ENCODE data around the gene TERT. TPM values are rescaled to one million over a fixed set of nuclear protein-coding genes. Genes with fewer than 3 reads are reported as not detected.

Gene TERT
- polyA plus RNA-seq, 1 experiment = not detected

DNA sequence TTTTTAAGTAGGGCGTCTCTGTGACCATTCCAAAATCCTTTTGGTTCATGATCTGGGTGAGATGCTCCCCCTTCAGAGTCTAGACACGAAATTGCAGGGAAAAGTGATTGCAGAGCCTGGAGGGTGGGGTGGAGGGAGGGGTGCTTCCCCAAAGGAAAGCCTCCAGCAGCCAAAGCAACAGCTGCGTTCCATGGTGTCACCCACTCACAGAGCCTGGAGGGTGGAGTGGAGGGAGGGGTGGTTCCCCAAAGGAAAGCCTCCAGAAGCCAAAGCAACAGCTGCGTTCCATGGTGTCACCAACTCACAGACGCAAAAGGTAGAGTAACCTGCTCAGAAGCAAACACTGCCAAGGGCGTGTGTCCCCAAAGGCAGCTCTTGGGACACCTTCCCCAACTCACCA is 47.1 kb downstream of the TERT start:
- no peaks in the 10 kb centered on the region for H3K36me3 ChIP-seq (ENCODE audit: control insufficient read depth, insufficient read depth, low read length)
- POLR2A ChIA-PET = no interaction called here
- TF ChIP-seq, protein P1, sequence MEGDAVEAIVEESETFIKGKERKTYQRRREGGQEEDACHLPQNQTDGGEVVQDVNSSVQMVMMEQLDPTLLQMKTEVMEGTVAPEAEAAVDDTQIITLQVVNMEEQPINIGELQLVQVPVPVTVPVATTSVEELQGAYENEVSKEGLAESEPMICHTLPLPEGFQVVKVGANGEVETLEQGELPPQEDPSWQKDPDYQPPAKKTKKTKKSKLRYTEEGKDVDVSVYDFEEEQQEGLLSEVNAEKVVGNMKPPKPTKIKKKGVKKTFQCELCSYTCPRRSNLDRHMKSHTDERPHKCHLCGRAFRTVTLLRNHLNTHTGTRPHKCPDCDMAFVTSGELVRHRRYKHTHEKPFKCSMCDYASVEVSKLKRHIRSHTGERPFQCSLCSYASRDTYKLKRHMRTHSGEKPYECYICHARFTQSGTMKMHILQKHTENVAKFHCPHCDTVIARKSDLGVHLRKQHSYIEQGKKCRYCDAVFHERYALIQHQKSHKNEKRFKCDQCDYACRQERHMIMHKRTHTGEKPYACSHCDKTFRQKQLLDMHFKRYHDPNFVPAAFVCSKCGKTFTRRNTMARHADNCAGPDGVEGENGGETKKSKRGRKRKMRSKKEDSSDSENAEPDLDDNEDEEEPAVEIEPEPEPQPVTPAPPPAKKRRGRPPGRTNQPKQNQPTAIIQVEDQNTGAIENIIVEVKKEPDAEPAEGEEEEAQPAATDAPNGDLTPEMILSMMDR (IDR thresholded peaks at IDR 0.05; ENCODE audit: insufficient read depth, low read depth, low read length) = no peak
- H3K4me3 ChIP-seq (ENCODE audit: low read depth, low read length) = no peak overlapping the region
- no peak for DNase-seq (ENCODE audit: low read depth)
- CTCF ChIA-PET = no interaction called here
- H3K27me3 ChIP-seq (ENCODE audit: control insufficient read depth, insufficient read depth, low read length) = 0 out of 2 replicates have a peak, but pooled peaks cover 1% of the 10 kb centered on the region

- Histone ChIP-seq H3K4me3 (ENCODE audit: low read depth, low read length) (no peak overlapping the region), H3K36me3 (ENCODE audit: control insufficient read depth, insufficient read depth, low read length) (no peaks in the 10 kb centered on the region), H3K27me3 (ENCODE audit: control insufficient read depth, insufficient read depth, low read length) (0 out of 2 replicates have a peak, but pooled peaks cover 1% of the 10 kb centered on the region)
- ChIA-PET POLR2A (no interaction called here), CTCF (interaction anchor here (0.6 kb wide), 1 partner anchor 397 kb away, joined by 4 read pairs; no protein-coding TSS in a partner anchor)
- TF ChIP-seq, protein P1 (IDR thresholded peaks at IDR 0.05; ENCODE audit: insufficient read depth, low read depth, low read length) = no peak
- DNase-seq (ENCODE audit: low read depth) = no peak
Measured at GRCh38 chr5:1246711-1247431, 48.0 kb downstream of the TERT start.

DNA sequence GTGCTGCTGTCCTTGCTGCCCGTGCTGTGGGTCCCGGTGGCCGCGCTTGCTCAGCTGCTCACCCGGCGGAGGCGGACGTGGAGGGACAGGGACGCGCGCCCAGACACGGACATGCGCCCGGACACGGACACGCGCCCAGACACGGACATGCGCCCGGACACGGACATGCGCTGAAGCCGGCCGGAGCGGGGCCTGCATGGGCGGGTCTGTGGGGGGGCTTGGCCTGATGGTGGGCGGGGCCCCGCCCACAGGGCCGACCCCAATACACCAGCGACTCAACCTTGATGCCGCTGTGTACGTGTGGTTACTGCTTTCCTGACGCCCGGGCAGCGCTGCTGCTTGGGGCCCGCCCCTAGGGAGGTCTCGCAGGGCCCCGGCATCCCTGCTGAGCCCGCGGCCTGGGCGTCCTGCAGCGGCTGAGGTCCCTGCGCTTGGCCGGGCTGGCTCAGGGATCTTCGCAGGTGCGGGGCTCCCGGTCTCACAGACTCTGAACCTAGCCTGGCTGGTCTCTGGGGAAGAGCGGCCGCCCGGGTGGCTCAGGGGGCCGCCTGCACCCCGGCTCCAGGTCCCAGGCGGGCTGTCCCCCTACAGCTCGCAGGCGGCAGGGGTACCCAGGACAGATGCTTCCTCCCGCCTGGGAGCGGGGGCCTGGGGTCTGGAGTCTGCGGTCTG is 48.8 kb downstream of the TERT start:
- Histone ChIP-seq H3K27me3 (ENCODE audit: control insufficient read depth, insufficient read depth, low read length) (0 out of 2 replicates have a peak, but pooled peaks cover 1% of the 10 kb centered on the region), H3K4me3 (ENCODE audit: low read depth, low read length) (no peak overlapping the region), H3K36me3 (ENCODE audit: control insufficient read depth, insufficient read depth, low read length) (no peaks in the 10 kb centered on the region)
- DNase-seq (ENCODE audit: low read depth) = no peak
- TF ChIP-seq, protein P1 (IDR thresholded peaks at IDR 0.05; ENCODE audit: insufficient read depth, low read depth, low read length) = no peak
- POLR2A ChIA-PET = no interaction called here
- CTCF ChIA-PET = interaction anchor here (0.6 kb wide), 1 partner anchor 397 kb away, joined by 4 read pairs; no protein-coding TSS in a partner anchor

- ChIA-PET CTCF (no interaction called here), POLR2A (no interaction called here)
- Histone ChIP-seq H3K27me3 (ENCODE audit: control insufficient read depth, insufficient read depth, low read length) (peaks cover 1% of the 10 kb centered on the region; the same call in 1 of the 2 replicates), H3K36me3 (ENCODE audit: control insufficient read depth, insufficient read depth, low read length) (no peaks in the 10 kb centered on the region), H3K4me3 (ENCODE audit: low read depth, low read length) (no peak overlapping the region)
- TF ChIP-seq, protein P1 (IDR thresholded peaks at IDR 0.05; ENCODE audit: insufficient read depth, low read depth, low read length) = no peak
- no peak for DNase-seq (ENCODE audit: low read depth)
Measured at GRCh38 chr5:1244976-1245375, 49.9 kb downstream of the TERT start.

DNA sequence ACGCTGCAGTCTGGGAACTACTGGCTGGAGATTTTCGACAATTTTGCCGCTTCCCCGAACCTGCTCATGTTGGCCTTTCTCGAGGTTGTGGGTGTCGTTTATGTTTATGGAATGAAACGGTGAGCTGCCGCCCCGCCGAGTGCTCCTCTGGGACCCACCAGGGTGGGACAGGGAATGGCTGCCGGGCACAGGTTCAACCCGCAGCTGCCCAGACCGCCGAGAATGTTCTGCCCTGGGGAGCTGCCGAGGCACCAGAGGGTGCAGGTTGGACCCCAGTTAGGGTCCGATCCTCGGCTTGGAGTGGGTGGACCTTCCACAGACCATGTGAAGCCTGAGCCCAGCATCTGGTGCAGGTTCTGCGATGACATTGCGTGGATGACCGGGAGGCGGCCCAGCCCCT is 50.6 kb downstream of the TERT start:
- Histone ChIP-seq H3K27me3 (ENCODE audit: control insufficient read depth, insufficient read depth, low read length) (peaks cover 1% of the 10 kb centered on the region; the same call in 1 of the 2 replicates), H3K4me3 (ENCODE audit: low read depth, low read length) (no peak overlapping the region), H3K36me3 (ENCODE audit: control insufficient read depth, insufficient read depth, low read length) (no peaks in the 10 kb centered on the region)
- ChIA-PET POLR2A (no interaction called here), CTCF (no interaction called here)
- no peak for DNase-seq (ENCODE audit: low read depth)
- TF ChIP-seq, protein P1 (IDR thresholded peaks at IDR 0.05; ENCODE audit: insufficient read depth, low read depth, low read length) = no peak

All from BJ (cell line).